H1 (cell line): ENCODE data around the gene PPP1CA. TPM values are rescaled to one million over a fixed set of nuclear protein-coding genes. Genes with fewer than 3 reads are reported as not detected.

Source experiments
- CBX8 ChIP-seq: fragments of 300-800, 300-1000 bp; sonication (generic); IDR thresholded peaks from 2 replicates; pipeline ENCODE4 v1.7.1; 2016; ENCODE audit warnings: low read depth, low read length, borderline replicate concordance
- CHD2 ChIP-seq: IDR thresholded peaks from 2 replicates; pipeline ENCODE4 v1.6.1; 2012; ENCODE audit warnings: low read length, improper control_type of control experiment
- CTBP2 ChIP-seq: IDR thresholded peaks from 2 replicates; pipeline ENCODE4 v1.7.0; 2011; ENCODE audit warnings: borderline replicate concordance, mild to moderate bottlenecking, moderate library complexity, mixed read lengths, low read length; ENCODE audit not compliant: insufficient read depth, insufficient read length
- CTCF ChIP-seq, 3 experiments: IDR thresholded peaks; 1 replicate in 2 of 3; 2 replicates in 1 of 3; pipeline versions ENCODE4 v1.5.1 to v1.6.1; 2011; ENCODE audit warnings: low read length in 3 of 3, mild to moderate bottlenecking in 3 of 3, inconsistent platforms in 2 of 3, low read depth in 1 of 3, moderate library complexity in 1 of 3; ENCODE audit not compliant: insufficient read depth in 1 of 3; ENCODE audit errors: control extremely low read depth in 1 of 3
- E2F6 ChIP-seq: IDR thresholded peaks from 2 replicates; pipeline ENCODE4 v1.6.1; 2012; ENCODE audit warnings: inconsistent platforms
- GABPA ChIP-seq: IDR thresholded peaks from 2 replicates; pipeline ENCODE4 v1.6.1; 2011; ENCODE audit warnings: mild to moderate bottlenecking, low read length, moderate library complexity, borderline replicate concordance; ENCODE audit not compliant: insufficient read depth
- HDAC2 ChIP-seq, 2 experiments: fragments of 300-600 bp in 1 of 2; sonication (generic) in 1 of 2; IDR thresholded peaks; 2 replicates each; pipeline ENCODE4 v1.6.1; 2011 to 2012; ENCODE audit warnings: low read depth in 2 of 2, low read length in 2 of 2, mild to moderate bottlenecking in 2 of 2, moderate library complexity in 2 of 2, borderline replicate concordance in 1 of 2, inconsistent platforms in 1 of 2
- JUND ChIP-seq: IDR thresholded peaks from 2 replicates; pipeline ENCODE4 v1.6.1; 2011; ENCODE audit warnings: mild to moderate bottlenecking, improper control_type of control experiment, low read length
- KDM1A ChIP-seq: fragments of 200-600, 300-600 bp; sonication (generic); IDR thresholded peaks from 2 replicates; pipeline ENCODE4 v1.7.1; 2016; ENCODE audit warnings: mild to moderate bottlenecking, low read length, borderline replicate concordance
- KDM5A ChIP-seq: fragments of 200-600 bp; IDR thresholded peaks from 2 replicates; pipeline ENCODE4 v1.7.1; 2012; ENCODE audit warnings: mild to moderate bottlenecking, low read length, inconsistent platforms, mixed read lengths
- MAFK ChIP-seq: IDR thresholded peaks from 2 replicates; pipeline ENCODE4 v1.6.1; 2012; ENCODE audit warnings: low read depth, mild to moderate bottlenecking, improper control_type of control experiment, low read length
- POU5F1 ChIP-seq: IDR thresholded peaks from 2 replicates; pipeline ENCODE4 v1.6.1; 2011; ENCODE audit warnings: low read depth, mild to moderate bottlenecking, low read length, moderate library complexity
- RNF2 ChIP-seq: fragments of 200-900, 300-1000 bp; sonication (generic); IDR thresholded peaks from 2 replicates; pipeline ENCODE4 v1.7.1; 2016; ENCODE audit warnings: borderline replicate concordance, low read depth, mild to moderate bottlenecking, antibody characterized with exemption, low read length; ENCODE audit not compliant: poor library complexity, severe bottlenecking; ENCODE audit errors: missing control alignments
- SIX5 ChIP-seq: IDR thresholded peaks from 2 replicates; pipeline ENCODE4 v1.6.1; 2011; ENCODE audit warnings: mild to moderate bottlenecking, low read depth, low read length
- SP1 ChIP-seq: IDR thresholded peaks from 2 replicates; pipeline ENCODE4 v1.6.1; 2011; ENCODE audit warnings: low read depth, low read length
- SP2 ChIP-seq: IDR thresholded peaks from 2 replicates; pipeline ENCODE4 v1.6.1; 2012; ENCODE audit warnings: mild to moderate bottlenecking, low read length, inconsistent platforms
- SP4 ChIP-seq: IDR thresholded peaks from 2 replicates; pipeline ENCODE4 v1.6.1; 2012; ENCODE audit warnings: low read length, inconsistent platforms
- polyA plus RNA-seq, 7 experiments: library from polyadenylated mRNA; depleted of rRNA in 3 of 7; stranded (reverse) in 5 of 7; unstranded in 2 of 7; fragments of >200 nt in 5 of 7; fragments of 200-250 nt in 2 of 7; gene quantifications; 1 replicate in 5 of 7; 2 replicates in 1 of 7; 4 replicates in 1 of 7; pipeline versions ENCODE4 v1.2.1 to v1.2.3, GENCODE V29; 2011 to 2013; ENCODE audit warnings: missing spikeins in 2 of 7, mixed read lengths in 2 of 7
- total RNA-seq: library from RNA; stranded (reverse); fragmentation: NEBNext Ultra II Directional; extraction: Animal tissue kit (Norgen Biotek cat#: 25700); gene quantifications from 2 replicates; pipeline ENCODE4 v1.2.1, GENCODE V29; 2021
- TF ChIP-seq, protein P1 (sequence below): IDR thresholded peaks from 2 replicates; pipeline ENCODE4 v1.6.1; 2011; ENCODE audit warnings: low read length, improper control_type of control experiment

Gene PPP1CA
- total and polyA plus RNA-seq, 2 of the 8 experiments (the other 6 are each of a cell fraction or from before 2014, with no cell fraction given) = 198 to 359 TPM

DNA sequence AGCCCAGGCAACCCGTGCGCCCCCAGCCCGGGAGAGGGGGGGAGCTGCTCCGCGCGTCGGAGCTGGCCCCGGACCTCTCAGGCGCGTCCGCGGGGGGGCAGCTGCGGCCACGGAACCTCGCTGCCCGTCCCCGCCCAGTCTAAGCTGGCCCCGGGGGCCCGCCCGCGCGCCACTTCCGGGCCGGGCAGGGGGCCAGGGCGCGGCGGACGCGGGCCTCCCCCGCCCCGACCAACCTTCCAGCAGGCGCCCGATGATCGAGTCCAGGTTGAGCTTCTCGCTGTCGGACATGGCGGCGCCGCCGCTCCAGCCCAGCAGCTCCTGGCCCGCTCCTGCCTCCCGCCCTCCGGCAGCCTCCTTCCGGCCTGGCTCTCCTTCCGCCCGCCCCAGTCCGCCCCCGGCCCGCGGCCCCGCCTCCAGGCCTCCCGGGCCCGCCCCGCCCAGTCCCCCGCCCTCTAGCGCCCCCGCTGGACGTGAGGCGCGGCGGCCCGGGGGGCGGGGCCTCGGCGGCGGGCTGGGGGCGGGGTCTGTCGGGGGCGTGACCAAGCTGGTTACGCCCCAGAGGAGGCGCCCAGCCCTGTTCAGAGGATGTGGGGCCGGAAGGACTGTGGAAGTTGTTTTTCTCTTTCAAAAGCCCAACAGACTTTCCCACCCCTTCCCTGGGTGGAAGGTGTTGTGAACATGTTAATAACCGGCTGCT is at the start of gene PPP1CA (continued):
- peak; percentile 77 for TF ChIP-seq E2F6
- TF ChIP-seq, protein P1, sequence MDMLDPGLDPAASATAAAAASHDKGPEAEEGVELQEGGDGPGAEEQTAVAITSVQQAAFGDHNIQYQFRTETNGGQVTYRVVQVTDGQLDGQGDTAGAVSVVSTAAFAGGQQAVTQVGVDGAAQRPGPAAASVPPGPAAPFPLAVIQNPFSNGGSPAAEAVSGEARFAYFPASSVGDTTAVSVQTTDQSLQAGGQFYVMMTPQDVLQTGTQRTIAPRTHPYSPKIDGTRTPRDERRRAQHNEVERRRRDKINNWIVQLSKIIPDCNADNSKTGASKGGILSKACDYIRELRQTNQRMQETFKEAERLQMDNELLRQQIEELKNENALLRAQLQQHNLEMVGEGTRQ = no peak
- TF ChIP-seq MAFK = no peak
- no peak for TF ChIP-seq CBX8
- no peak for TF ChIP-seq SP4
- TF ChIP-seq RNF2 = no peak
- peak in 1 of 3 experiments; percentile 37; a peak in 1 of 4 replicates for TF ChIP-seq CTCF (IDR thresholded peaks at IDR 0.05; ENCODE audit: control extremely low read depth in 1 of 3, insufficient read depth in 1 of 3, low read depth in 1 of 3, low read length in 3 of 3)
- TF ChIP-seq HDAC2 (IDR thresholded peaks at IDR 0.05; ENCODE audit: borderline replicate concordance in 1 of 2, low read depth in 2 of 2, low read length in 2 of 2) = no peak
- TF ChIP-seq JUND = no peak
- TF ChIP-seq GABPA = no peak
- TF ChIP-seq POU5F1 = no peak
- no peak for TF ChIP-seq SIX5
- TF ChIP-seq SP1 = no peak
- no peak for TF ChIP-seq KDM5A
- no peak for TF ChIP-seq CHD2
- no peak for TF ChIP-seq SP2
- no peak for TF ChIP-seq CTBP2
- no peak for TF ChIP-seq KDM1A
